Endothelial cell of umbilical vein (primary cell): ENCODE measurements around the gene MCU. TPM values are rescaled to one million over a fixed set of nuclear protein-coding genes. Genes with fewer than 3 reads are reported as not detected.

Source experiments
- BruUV-seq: library from RNA; stranded (reverse); fragments of 400-500 nt; replicated peaks from 2 replicates; lab custom pipeline; 2021; lab: Mats Ljungman, UMichigan
- CTCF ChIA-PET: fragments of 300-600, 350-600 bp; sonication (Branson Sonifier 250); formaldehyde crosslinking; loops from one replicate; lab custom pipeline; 2021; ENCODE audit warnings: antibody characterized with exemption, inconsistent platforms; lab: Charles Lee
- POLR2A ChIA-PET: fragments of 300-600, 350-600 bp; sonication (Branson Sonifier 250); formaldehyde crosslinking; loops from one replicate; lab custom pipeline; 2021; ENCODE audit warnings: antibody characterized with exemption, inconsistent platforms; lab: Charles Lee
- DNase-seq: peaks from one replicate; pipeline ENCODE4 v3.0.0-alpha.2; 2011; ENCODE audit warnings: low read depth, low spot score
- FAIRE-seq: peaks from 2 replicates; lab custom pipeline; 2011; peaks lifted over from hg19 to GRCh38; lab: Jason Lieb, UNC
- H2AFZ ChIP-seq: 2 replicates; pipeline ENCODE4 v1.6.0; 2012; ENCODE audit warnings: low read depth, low read length, control low read depth, inconsistent platforms
- H3K27ac ChIP-seq: 2 replicates; pipeline ENCODE4 v1.5.1; 2011; ENCODE audit warnings: low read depth, mild to moderate bottlenecking, control low read depth, low read length, moderate library complexity; ENCODE audit not compliant: insufficient read depth
- H3K27me3 ChIP-seq, 2 experiments: 2 replicates each; pipeline versions ENCODE4 v1.6.0 to v1.6.1; 2011; ENCODE audit warnings: low read length in 2 of 2, mixed read lengths in 1 of 2; ENCODE audit not compliant: control insufficient read depth in 2 of 2, insufficient read depth in 2 of 2
- H3K36me3 ChIP-seq, 2 experiments: 2 replicates in 1 of 2; 3 replicates in 1 of 2; pipeline ENCODE4 v1.5.1; 2011; ENCODE audit warnings: low read length in 2 of 2, mild to moderate bottlenecking in 1 of 2, moderate library complexity in 1 of 2; ENCODE audit not compliant: control insufficient read depth in 2 of 2, insufficient read depth in 2 of 2; ENCODE audit errors: extremely low read depth in 1 of 2
- H3K4me1 ChIP-seq: 3 replicates; pipeline ENCODE4 v1.5.1; 2011; ENCODE audit warnings: mild to moderate bottlenecking, low read length; ENCODE audit not compliant: control insufficient read depth, insufficient read depth; ENCODE audit errors: extremely low read depth
- H3K4me2 ChIP-seq: 2 replicates; pipeline ENCODE4 v1.6.1; 2011; ENCODE audit warnings: low read length, control low read depth, mixed read lengths; ENCODE audit not compliant: insufficient read depth
- H3K4me3 ChIP-seq, 3 experiments: fragments of 200-600 bp in 1 of 3; sonication (generic), shearing (Covaris generic) in 1 of 3; replicated peaks in 1 of 3; 2 replicates each; pipeline ENCODE4 v1.5.1; 2011 to 2016; ENCODE audit warnings: control low read depth in 3 of 3, low read length in 3 of 3, mild to moderate bottlenecking in 2 of 3, inconsistent platforms in 1 of 3, low read depth in 1 of 3, moderate library complexity in 1 of 3; ENCODE audit not compliant: insufficient read depth in 1 of 3
- H3K79me2 ChIP-seq: 2 replicates; pipeline ENCODE4 v1.6.0; 2012; ENCODE audit warnings: low read length, inconsistent platforms; ENCODE audit not compliant: control insufficient read depth, insufficient read depth
- H3K9ac ChIP-seq: replicated peaks from 2 replicates; pipeline ENCODE3; 2011; ENCODE audit warnings: low read length, control low read depth; ENCODE audit not compliant: insufficient read depth; ENCODE audit errors: extremely low read depth
- H3K9me1 ChIP-seq: replicated peaks from 3 replicates; pipeline ENCODE4 v1.6.0; 2011; ENCODE audit warnings: mild to moderate bottlenecking, low read length; ENCODE audit not compliant: control insufficient read depth, insufficient read depth; ENCODE audit errors: extremely low read depth
- H3K9me3 ChIP-seq: replicated peaks from 2 replicates; pipeline ENCODE4 v1.5.1; 2012; ENCODE audit warnings: low read length, inconsistent platforms; ENCODE audit not compliant: control insufficient read depth, insufficient read depth
- H4K20me1 ChIP-seq: replicated peaks from 2 replicates; pipeline ENCODE3; 2011; ENCODE audit warnings: mild to moderate bottlenecking, low read length; ENCODE audit not compliant: control insufficient read depth, insufficient read depth; ENCODE audit errors: extremely low read depth
- EZH2 ChIP-seq: IDR thresholded peaks from 2 replicates; pipeline ENCODE4 v1.6.1; 2012; ENCODE audit warnings: borderline replicate concordance, low read depth, mild to moderate bottlenecking, moderate library complexity, low read length, inconsistent platforms; ENCODE audit not compliant: severe bottlenecking
- FOS ChIP-seq: IDR thresholded peaks from 2 replicates; pipeline ENCODE4 v1.6.1; 2011; ENCODE audit warnings: mild to moderate bottlenecking, low read length, moderate library complexity, borderline replicate concordance; ENCODE audit not compliant: insufficient read depth
- GATA2 ChIP-seq: IDR thresholded peaks from 2 replicates; pipeline ENCODE4 v1.7.0; 2011; ENCODE audit warnings: low read depth, mild to moderate bottlenecking, moderate library complexity, mixed read lengths, low read length; ENCODE audit not compliant: insufficient read length, insufficient read depth
- JUN ChIP-seq: IDR thresholded peaks from 2 replicates; pipeline ENCODE4 v1.6.1; 2011; ENCODE audit warnings: borderline replicate concordance, low read depth; ENCODE audit not compliant: insufficient read length, insufficient read depth
- MYC ChIP-seq: IDR thresholded peaks from one replicate; pipeline ENCODE4 v1.6.1; 2011; ENCODE audit warnings: mild to moderate bottlenecking, low read depth, low read length
- POLR2A ChIP-seq: IDR thresholded peaks from 2 replicates; pipeline ENCODE4 v1.6.1; 2012; ENCODE audit warnings: low read depth, mild to moderate bottlenecking, control low read depth, low read length
- POLR2AphosphoS5 ChIP-seq: IDR thresholded peaks from 2 replicates; pipeline ENCODE4 v1.6.1; 2012; ENCODE audit warnings: low read depth, mild to moderate bottlenecking, control low read depth, low read length, moderate library complexity; ENCODE audit not compliant: insufficient read depth
- dilution Hi-C: fragments of 300-500 bp; cut with MboI; formaldehyde crosslinking; loops from one replicate; pipeline ENCODE4 v1.15.0; 2019; ENCODE audit warnings: low sequenced_read_pairs; ENCODE audit not compliant: extremely low pct_ligation_motif_present
- intact Hi-C: fragments of 100-400 bp; cut with micrococcal nuclease; formaldehyde crosslinking; loops from one replicate; pipeline ENCODE4 v1.10.0; 2022
- polyA plus RNA-seq, 4 experiments: library from polyadenylated mRNA; depleted of rRNA in 3 of 4; stranded (reverse) in 3 of 4; unstranded in 1 of 4; fragments of >200 nt; gene quantifications; 2 replicates each; pipeline versions ENCODE4 v1.2.1 to v1.2.3, GENCODE V29; 2011 to 2012; ENCODE audit warnings: missing spikeins in 1 of 4
- total RNA-seq: library from RNA; stranded (reverse); gene quantifications from 2 replicates; pipeline ENCODE4 v1.2.3, GENCODE V29; 2021
- TF ChIP-seq, protein P1 (sequence below): IDR thresholded peaks from 2 replicates; pipeline ENCODE4 v1.6.1; 2011; ENCODE audit not compliant: insufficient read depth, insufficient read length
- TF ChIP-seq, protein P2 (sequence below), 2 donors: IDR thresholded peaks; 1 replicate in 1 of 2; 2 replicates in 1 of 2; pipeline ENCODE4 v1.5.1; 2011; ENCODE audit warnings: low read length in 2 of 2, mild to moderate bottlenecking in 2 of 2, moderate library complexity in 2 of 2, control low read depth in 1 of 2, inconsistent platforms in 1 of 2, low read depth in 1 of 2; ENCODE audit not compliant: insufficient read depth in 1 of 2; ENCODE audit errors: extremely low read depth in 1 of 2

The MCU gene
- total and polyA plus RNA-seq, 2 donors (not counting 3 experiments of a cell fraction or from before 2014, with no cell fraction given), result 25.2 to 37.2 TPM

DNA sequence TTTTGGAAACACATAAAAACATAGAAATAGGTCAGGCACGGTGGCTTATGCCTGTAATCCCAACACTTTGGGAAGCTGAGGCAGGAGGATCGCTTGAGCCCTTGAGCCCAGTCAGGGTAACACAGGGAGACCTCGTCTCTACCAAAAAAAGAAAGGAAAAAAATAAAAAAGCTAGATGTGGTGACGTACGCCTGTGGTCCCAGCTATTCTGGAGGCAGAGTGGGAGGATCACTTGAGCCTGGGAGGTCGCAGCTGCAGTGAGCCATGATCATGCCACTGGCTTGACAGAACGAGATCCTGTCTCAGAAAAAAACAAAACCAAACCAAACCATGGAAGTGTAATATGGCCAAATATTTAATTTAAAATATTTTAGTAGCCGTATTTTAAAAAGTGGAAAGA lies 55.6 kb downstream of the MCU start:
- FAIRE-seq, result no peak
- no peaks in the 10 kb centered on the region for H4K20me1 ChIP-seq
- H3K36me3 ChIP-seq, result no peaks in the 10 kb centered on the region
- H3K4me2 ChIP-seq, result no peak overlapping the region
- no peak overlapping the region for H3K27ac ChIP-seq
- H3K27me3 ChIP-seq, result no peaks in the 10 kb centered on the region
- dilution Hi-C loops, result no loop called here
- H3K9me1 ChIP-seq, result no peaks in the 10 kb centered on the region
- POLR2A ChIA-PET, result no interaction called here
- intact Hi-C loops, result no loop called here
- no peak overlapping the region for H3K4me3 ChIP-seq
- H3K9me3 ChIP-seq, result no peaks in the 10 kb centered on the region
- H3K9ac ChIP-seq, result no peak overlapping the region
- no peak overlapping the region for H2AFZ ChIP-seq
- no peaks in the 10 kb centered on the region for H3K4me1 ChIP-seq
- no peak for DNase-seq
- TF ChIP-seq GATA2 (no peak), POLR2A (no peak), FOS (no peak), EZH2 (no peak), JUN (no peak), POLR2AphosphoS5 (no peak), MYC (no peak)
- TF ChIP-seq, protein P1, sequence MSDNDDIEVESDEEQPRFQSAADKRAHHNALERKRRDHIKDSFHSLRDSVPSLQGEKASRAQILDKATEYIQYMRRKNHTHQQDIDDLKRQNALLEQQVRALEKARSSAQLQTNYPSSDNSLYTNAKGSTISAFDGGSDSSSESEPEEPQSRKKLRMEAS, result no peak
- TF ChIP-seq, protein P2, sequence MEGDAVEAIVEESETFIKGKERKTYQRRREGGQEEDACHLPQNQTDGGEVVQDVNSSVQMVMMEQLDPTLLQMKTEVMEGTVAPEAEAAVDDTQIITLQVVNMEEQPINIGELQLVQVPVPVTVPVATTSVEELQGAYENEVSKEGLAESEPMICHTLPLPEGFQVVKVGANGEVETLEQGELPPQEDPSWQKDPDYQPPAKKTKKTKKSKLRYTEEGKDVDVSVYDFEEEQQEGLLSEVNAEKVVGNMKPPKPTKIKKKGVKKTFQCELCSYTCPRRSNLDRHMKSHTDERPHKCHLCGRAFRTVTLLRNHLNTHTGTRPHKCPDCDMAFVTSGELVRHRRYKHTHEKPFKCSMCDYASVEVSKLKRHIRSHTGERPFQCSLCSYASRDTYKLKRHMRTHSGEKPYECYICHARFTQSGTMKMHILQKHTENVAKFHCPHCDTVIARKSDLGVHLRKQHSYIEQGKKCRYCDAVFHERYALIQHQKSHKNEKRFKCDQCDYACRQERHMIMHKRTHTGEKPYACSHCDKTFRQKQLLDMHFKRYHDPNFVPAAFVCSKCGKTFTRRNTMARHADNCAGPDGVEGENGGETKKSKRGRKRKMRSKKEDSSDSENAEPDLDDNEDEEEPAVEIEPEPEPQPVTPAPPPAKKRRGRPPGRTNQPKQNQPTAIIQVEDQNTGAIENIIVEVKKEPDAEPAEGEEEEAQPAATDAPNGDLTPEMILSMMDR (IDR thresholded peaks at IDR 0.05; ENCODE audit: extremely low read depth in 1 of 2, insufficient read depth in 1 of 2, low read depth in 1 of 2, low read length in 2 of 2), result no peak
- CTCF ChIA-PET, result interaction anchor here (1.2 kb wide), 1 partner anchor 53 kb away, joined by 3 read pairs; no protein-coding TSS in a partner anchor
- BruUV-seq, result no TSS peak
- H3K79me2 ChIP-seq, result peaks cover 5% of the 10 kb centered on the region
